NCI-H460 (cell line): Measurements from ENCODE around the gene MARCO. TPM values are rescaled to one million over a fixed set of nuclear protein-coding genes. Genes with fewer than 3 reads are reported as not detected.

ENCODE experiments used
- DNase-seq: peaks from one replicate; pipeline ENCODE4 v3.0.0-alpha.2; 2016; ENCODE audit warnings: low read depth; ENCODE audit errors: extremely low read depth
- polyA plus RNA-seq: library from polyadenylated mRNA; depleted of rRNA; stranded (reverse); fragments of >200 nt; gene quantifications from 2 replicates; pipeline ENCODE4 v1.2.3, GENCODE V29; 2014; cell fraction: nucleus; rRNA removed
- total RNA-seq: library from RNA; depleted of rRNA; stranded (reverse); fragments of >200 nt; shearing (Covaris generic); gene quantifications from 2 replicates; pipeline ENCODE4 v1.2.3, GENCODE V29; 2014; rRNA removed

Gene MARCO
- total RNA-seq = not detected in 2 replicates
- not detected in 2 replicates for polyA plus RNA-seq

DNA sequence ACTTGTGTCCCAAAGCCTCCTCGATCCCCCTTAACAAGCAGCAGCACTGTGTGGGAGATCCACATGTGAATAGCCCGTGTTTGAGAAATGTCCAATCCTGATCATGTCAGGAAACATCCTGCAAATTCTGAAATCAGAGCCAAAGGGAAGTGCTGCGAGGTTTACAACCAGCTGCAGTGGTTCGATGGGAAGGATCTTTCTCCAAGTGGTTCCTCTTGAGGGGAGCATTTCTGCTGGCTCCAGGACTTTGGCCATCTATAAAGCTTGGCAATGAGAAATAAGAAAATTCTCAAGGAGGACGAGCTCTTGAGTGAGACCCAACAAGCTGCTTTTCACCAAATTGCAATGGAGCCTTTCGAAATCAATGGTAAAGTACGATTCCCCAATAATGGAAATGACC, at the start of gene MARCO:
TSS of gene MARCO (plus strand) at position 164 of the 400 bp plus-strand sequence. CDS start at position 271, 107 bp downstream.
- DNase-seq = no peak

DNA sequence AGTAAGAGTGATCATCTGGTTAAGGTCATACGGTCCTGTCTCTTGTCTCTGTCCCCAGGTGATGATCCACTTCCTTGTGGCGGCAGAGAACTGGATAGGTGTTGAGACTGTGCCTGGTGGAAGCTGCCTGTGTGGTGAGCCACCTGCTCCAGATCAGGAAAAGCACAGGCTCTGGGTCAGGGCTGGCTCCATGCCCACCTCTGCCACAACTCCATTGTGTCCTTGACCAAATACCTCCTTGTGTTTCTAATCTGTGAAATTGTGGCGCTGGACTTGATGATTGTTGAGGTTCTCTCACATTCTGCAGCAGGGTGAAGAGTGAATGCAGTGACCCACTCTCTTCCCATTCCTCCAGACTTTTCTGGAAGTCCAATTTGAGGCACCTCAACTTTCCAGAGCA, 48.9 kb upstream of the MARCO start:
- DNase-seq = no peak

DNA sequence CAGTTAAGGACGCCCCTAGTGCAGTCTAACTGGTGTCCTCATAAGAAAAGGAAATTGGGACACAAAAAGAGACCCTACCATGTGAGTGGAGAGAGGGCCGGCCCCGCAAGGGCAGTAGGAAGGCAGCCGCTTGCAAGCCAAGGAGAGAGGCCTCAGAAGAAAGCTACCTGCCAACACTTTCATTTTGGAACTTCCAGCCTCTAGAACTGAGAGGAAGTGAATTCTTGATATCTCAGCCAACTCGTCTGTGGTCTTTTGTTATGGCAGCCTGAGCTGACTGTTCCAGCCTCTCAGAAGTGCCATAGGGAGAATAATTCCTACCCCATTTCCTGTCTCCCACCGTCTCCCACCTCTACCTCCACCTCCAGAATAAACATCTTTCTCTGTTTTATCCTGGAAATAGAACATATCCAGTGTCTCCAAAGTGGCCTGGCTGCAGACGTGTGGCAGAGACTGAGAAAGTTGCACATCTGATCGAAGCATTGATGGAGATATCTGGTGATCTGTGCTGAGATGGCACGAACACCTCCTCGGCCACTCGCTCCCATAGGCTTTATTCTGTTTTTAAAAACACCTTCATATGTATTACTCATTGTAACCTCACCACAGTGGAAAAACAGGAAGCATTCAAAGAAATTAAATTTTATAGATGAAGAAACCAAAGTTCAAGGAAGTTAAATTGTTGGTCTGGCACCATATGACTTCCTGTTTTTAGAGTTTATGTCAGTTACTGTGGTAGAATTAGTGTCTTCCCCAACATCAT, 39.5 kb upstream of the MARCO start:
- DNase-seq = no peak

DNA sequence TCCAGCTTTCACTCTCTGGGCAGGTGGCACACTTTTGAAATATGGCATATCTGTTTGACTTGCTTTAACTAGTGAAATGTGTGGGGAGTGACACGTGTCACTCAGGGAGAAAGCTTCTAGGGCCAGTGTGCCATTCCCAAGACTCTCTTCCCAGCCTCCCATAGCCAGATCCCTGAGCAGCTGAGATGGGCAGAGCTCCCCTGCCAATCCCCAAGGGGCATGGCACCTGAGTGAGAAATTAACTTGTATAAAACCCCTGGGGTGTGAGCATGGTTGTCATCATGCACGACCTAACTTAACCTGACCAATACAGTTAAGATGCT, 39.0 kb upstream of the MARCO start:
- no peak for DNase-seq

GRCh38 chr2:118903551-118904479, 38.2 kb upstream of the MARCO start:
- no peak for DNase-seq

GRCh38 chr2:118905206-118905605, 36.8 kb upstream of the MARCO start:
- DNase-seq = no peak

DNA sequence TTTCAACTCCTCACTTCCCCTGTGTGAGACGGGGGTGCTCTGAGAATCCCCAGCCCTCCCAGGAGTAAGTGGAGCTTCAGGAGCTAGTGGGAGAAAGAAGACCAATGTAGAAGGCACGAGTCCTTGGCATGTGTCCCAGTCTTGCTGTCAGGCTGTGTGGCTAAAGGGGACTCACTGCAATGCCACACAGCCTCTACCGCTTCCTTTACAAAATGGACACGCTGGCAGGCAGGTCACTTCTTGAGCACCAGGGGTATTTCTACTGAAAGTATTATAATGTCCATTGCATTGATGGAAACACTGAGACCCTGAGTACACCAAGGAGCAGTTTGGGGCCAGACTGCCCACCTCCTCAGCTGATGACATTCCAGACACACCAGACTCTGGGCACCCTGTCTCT, 35.8 kb upstream of the MARCO start:
- DNase-seq = no peak

DNA sequence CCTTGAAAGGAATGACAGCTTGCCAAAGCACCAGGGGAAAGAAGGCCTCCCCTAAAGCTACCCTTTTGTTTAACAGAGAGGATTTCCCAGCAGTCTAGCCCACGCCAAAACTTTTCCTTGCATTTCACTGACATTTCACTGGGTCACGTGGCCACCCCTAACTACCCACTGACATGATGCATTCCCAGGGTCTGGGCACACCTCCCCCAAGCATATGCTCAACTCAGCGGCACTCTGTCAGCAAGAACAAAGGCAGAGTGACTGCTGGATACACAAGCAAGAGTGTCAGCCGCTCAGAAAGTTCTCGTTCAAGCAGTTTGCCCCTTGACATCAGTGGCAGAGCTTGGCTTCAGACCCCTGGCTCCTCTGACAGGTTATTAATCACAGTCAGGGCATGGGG, 34.2 kb upstream of the MARCO start:
- DNase-seq = no peak

DNA sequence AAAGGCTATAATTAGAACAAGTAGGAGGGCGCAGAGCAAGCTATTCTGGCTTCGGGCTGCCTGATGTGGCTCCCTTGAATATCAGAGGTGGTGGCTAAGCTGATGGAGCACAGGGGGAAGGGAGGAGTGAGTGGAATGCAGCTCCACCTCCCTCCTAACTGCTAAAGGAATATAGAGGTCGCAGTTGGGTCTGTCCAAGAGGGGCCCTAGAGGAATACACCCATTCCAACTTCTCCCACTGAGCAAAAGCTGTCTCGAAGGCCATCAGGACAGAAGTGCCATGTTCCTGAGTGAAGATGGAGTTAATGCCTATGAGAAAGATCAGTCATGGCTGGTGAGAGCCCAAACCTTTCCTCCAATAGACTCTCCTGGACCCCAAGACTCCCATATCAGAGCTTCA, 32.8 kb upstream of the MARCO start:
- no peak for DNase-seq

DNA sequence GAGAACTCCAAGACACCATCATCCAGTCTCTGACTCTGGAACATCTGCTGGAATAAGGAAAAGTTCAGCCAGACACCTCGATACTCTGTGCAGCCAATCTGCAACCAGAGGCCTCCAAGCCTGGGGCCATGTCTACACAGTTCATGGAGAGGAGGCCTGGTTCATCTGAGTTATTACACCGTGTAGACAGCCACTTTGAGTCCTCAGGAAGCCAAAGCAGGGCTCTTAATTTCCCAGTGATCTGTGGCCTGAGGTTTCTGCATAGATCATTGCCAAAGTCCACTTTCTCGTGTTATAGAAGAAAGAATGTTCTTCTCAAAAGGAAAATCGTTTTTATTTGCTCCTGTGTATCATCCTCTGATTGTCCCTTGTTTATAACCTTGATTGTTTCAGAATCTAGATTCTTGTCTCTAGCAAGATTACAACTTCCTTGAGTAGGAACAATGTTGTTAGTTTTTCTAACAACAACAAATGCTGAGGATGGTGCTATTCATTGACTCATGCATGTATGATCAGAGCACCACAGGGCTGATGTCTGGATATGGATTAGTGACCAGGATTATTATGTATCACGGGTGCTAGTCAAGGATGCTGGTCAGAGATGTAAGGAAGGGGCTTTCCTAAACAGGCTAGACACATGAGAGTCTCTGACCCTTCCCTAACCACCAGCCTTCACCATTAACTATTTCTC, 30.7 kb upstream of the MARCO start:
- DNase-seq = no peak

DNA sequence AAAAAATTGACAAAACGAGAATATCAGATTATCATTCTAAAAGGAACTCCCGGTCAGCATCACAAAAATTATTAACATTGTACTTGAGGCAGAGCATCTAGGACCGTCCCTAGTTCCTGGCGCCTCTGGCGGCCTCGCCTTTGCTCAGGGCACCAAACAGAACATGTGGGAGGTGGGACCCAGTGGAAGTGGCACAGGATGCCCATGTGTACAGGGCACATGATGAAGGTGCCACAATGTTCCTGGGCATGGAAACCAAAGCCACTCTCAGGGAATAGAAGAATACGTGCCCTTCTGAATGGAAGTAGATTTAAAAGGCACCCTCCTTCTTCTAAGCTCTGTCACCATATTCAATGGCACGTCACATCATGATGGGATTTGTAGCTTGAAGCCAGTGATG, 30.1 kb upstream of the MARCO start:
- DNase-seq = no peak

DNA sequence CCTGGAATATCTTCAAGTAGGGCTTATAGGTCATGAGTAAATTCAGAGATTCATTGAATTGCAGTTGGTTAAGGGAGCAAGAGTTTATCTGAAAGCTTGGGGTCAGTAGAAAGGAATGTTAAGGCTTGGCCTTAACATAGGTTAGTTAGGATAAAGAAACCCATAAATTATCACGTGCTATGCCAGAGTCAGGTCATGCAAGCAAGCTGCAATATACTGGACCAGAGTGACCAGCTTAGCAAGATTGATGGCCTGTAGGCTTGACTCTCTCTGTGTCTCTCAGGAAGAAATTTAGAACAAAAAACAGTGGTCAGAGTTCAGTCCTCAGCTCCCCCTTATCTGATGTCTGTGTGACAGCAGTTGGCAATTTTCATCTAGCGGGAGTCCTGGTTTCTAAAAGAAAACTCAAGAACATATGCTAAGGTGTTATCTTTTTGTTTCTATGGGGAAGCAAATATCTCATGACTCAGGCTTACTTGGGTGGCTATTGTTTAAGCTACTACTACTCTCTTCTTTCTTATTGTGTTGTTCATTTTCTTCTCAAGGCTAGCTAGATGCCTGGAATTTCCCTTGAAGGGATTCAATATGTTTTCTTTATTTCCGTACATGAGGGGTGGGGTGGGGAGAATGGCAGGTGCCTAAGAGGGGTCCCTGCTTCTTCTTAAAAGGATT, 28.7 kb upstream of the MARCO start:
- no peak for DNase-seq

DNA sequence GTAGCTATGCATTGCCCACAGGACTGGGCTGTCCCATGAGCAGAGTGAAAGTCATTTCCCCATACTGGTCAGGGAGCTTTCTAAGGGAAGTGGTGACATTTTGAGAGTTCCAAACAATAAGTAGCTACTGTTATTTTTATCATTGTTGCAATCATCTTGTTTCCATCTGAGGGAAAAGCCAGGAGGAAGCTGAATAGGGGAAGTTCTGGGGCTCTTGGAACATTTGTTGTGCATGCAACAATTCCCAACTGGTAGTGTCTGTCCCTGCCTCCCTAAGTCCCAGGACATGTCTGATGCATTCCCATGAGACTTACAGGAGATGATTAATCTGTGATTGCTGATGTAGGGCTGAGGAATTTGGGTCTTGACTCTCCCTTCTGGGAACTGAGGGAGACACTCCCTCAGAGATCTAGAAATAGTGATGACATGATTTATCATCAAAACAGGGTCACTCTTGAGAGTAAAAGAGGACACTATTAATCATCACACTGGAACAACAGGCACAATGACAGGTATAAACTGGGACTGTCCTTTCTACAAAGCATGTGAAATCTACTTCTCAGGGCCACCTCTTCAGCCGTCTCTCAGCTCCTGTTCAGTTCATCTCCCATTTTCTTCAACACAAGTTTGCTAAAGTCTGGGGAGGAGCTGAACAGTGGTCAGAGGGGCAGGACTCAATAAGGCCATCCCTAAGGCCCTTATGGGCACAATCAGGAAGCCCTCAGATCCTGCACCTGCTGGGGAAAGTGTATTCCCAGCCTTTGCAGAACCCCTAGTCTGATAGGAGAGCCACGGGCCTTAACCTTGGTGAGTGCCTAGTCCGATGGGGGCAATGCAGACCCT, 28.0 kb upstream of the MARCO start:
- DNase-seq = no peak

GRCh38 chr2:118914721-118915453, 27.1 kb upstream of the MARCO start:
- no peak for DNase-seq

- no peak for DNase-seq
Measured at GRCh38 chr2:118918017-118918416, 24.0 kb upstream of the MARCO start.

GRCh38 chr2:118921646-118922045, 20.3 kb upstream of the MARCO start:
- DNase-seq = no peak

DNA sequence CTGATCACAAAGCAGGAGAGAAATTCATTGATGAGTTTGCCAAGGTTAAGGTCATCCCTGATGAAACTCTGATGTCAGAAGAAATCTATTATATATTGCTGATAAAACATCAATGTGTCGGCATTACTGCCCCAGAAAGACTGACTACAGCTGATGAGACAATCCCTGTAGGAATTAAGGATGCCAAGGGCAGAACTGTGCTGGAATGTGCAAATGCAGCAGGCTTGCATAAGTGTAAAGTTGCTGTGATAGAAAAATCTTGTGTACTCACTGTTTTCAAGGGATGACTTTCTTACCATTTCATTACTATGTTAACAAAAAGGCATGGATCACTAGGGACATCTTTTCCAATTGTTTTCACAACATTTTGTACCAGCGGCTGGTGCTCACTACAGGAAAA, 19.7 kb upstream of the MARCO start:
- no peak for DNase-seq

- DNase-seq = no peak
Measured at GRCh38 chr2:118923371-118923770, 18.6 kb upstream of the MARCO start.

DNA sequence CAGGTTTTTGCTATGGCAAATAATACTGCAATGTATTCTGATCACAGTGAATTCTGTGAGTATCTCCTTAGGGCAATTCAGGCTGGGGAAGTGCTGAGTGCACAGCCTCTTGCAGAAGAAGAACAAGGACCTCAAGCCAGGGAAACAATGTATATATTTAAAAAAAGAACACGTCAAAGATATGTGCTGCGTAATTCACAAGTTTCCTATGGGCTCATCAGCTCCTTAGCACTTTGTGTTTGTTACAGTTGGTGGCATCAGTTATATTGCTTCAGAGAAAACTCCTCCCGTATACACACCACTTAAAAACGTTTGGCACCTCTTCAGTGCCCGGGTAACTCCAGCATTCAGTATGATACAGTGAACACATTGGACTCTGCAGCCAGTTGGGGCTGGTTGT, 16.5 kb upstream of the MARCO start:
- DNase-seq = no peak
